ENCODE measurements around the gene GLTPD2. TPM values are rescaled to one million over a fixed set of nuclear protein-coding genes. Genes with fewer than 3 reads are reported as not detected.

The GLTPD2 gene
- total RNA-seq, 1 donor from 2014 or later = 0.46 TPM

Other genes starting within 250 kb of the GLTPD2 start
- 30.8 TPM for gene MYBBP1A, start 233.6 kb upstream of the GLTPD2 start, total RNA-seq
- gene GGT6, start 228.4 kb upstream of the GLTPD2 start, total RNA-seq = 21.3 TPM
- gene SMTNL2, start 204.4 kb upstream of the GLTPD2 start, total RNA-seq = 2.4 TPM
- gene ALOX15, start 147.3 kb upstream of the GLTPD2 start, total RNA-seq = 0.49 TPM
- 56.4 TPM for gene PELP1, start 84.8 kb upstream of the GLTPD2 start, total RNA-seq
- gene ARRB2, start 78.3 kb upstream of the GLTPD2 start, total RNA-seq = 94.6 TPM
- gene MED11, start 57.5 kb upstream of the GLTPD2 start, total RNA-seq = 25.6 TPM
- gene ZMYND15, start 49.1 kb upstream of the GLTPD2 start, total RNA-seq = 5.3 TPM
- gene CXCL16, start 49.0 kb upstream of the GLTPD2 start, total RNA-seq = 92.6 TPM
- 56.9 TPM for gene TM4SF5, start 17.1 kb upstream of the GLTPD2 start, total RNA-seq
- gene VMO1, start 2.6 kb upstream of the GLTPD2 start, total RNA-seq = 3.9 TPM
- 104 TPM for gene PSMB6, start 7.2 kb downstream of the GLTPD2 start, total RNA-seq
- gene PLD2, start 18.2 kb downstream of the GLTPD2 start, total RNA-seq = 48.7 TPM
- gene MINK1, start 44.4 kb downstream of the GLTPD2 start, total RNA-seq = 161 TPM
- gene C17orf107, start 110.6 kb downstream of the GLTPD2 start, total RNA-seq = 8.8 TPM
- 9.4 TPM for gene CHRNE, start 114.1 kb downstream of the GLTPD2 start, total RNA-seq
- gene GP1BA, start 143.3 kb downstream of the GLTPD2 start, total RNA-seq = not detected
- 68.9 TPM for gene SLC25A11, start 151.1 kb downstream of the GLTPD2 start, total RNA-seq
- gene RNF167, start 151.3 kb downstream of the GLTPD2 start, total RNA-seq = 140 TPM
- 484 TPM for gene PFN1, start 159.6 kb downstream of the GLTPD2 start, total RNA-seq
- 7.5 TPM for gene ENO3, start 162.2 kb downstream of the GLTPD2 start, total RNA-seq
- gene SPAG7, start 178.9 kb downstream of the GLTPD2 start, total RNA-seq = 54.2 TPM
- gene CAMTA2, start 198.7 kb downstream of the GLTPD2 start, total RNA-seq = 68.0 TPM
- gene INCA1, start 208.6 kb downstream of the GLTPD2 start, total RNA-seq = 1.4 TPM
- 234 TPM for gene KIF1C, start 209.0 kb downstream of the GLTPD2 start, total RNA-seq
- gene SLC52A1, start 246.5 kb downstream of the GLTPD2 start, total RNA-seq = not detected

Data from mucosa of gallbladder (tissue), 1 donor.